GM12892 (cell line): Measurements from ENCODE around the gene CANX.

Experiments
- POLR2A ChIP-seq: IDR thresholded peaks from 2 replicates; pipeline ENCODE4 v1.6.1; 2011; ENCODE audit warnings: low read depth, low read length, control low read depth
- POLR2AphosphoS5 ChIP-seq: IDR thresholded peaks from 2 replicates; pipeline ENCODE4 v1.6.1; 2011; ENCODE audit warnings: low read depth, low read length, control low read depth
- TAF1 ChIP-seq: IDR thresholded peaks from 2 replicates; pipeline ENCODE4 v1.6.1; 2011; ENCODE audit warnings: low read depth, mild to moderate bottlenecking, control low read depth, low read length, borderline replicate concordance

DNA sequence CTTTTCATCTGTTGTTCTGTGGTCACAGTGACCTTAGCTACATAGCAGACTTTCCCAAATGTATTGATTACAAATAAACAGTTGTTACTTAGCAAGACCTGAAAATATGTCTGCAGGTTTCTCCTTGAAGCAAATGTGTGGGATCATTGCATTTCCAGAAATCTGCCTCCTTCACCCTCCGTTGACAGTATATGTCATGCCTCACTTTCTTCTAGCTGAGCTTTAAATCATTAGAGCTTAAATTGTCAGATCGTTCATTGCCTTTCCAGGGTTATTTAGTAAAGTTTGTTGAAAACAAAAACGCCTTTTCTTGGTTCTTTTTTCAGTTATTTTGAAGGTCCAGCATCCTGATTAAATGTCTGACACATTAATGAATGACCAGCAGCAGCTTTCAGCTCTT, 31.6 kb downstream of the CANX start:
- no peak for TF ChIP-seq POLR2A
- no peak for TF ChIP-seq TAF1
- TF ChIP-seq POLR2AphosphoS5 = no peak
